Activated naive CD4-positive, alpha-beta T cell treated with anti-CD3 and anti-CD28 coated beads, Interleukin-2, amount 50 U/mL, for 24 hours (primary cell): Measurements from ENCODE around the gene TRIM69.
"Not testable (repeated sequence)": the region's sequence is repeated elsewhere in the genome, so short reads cannot be mapped to it uniquely, and the experiment has no call there.

ENCODE experiments used
- H3K27ac Mint-ChIP-seq: one replicate; pipeline ENCODE4 v1.8.0; 2021; ENCODE audit warnings: mild to moderate bottlenecking, mixed read lengths
- H3K27me3 Mint-ChIP-seq: one replicate; pipeline ENCODE4 v1.8.0; 2021; ENCODE audit warnings: mixed read lengths
- H3K36me3 Mint-ChIP-seq: one replicate; pipeline ENCODE4 v1.8.0; 2021; ENCODE audit warnings: mixed read lengths
- H3K4me1 Mint-ChIP-seq: one replicate; pipeline ENCODE4 v1.8.0; 2021; ENCODE audit warnings: mixed read lengths
- H3K4me3 Mint-ChIP-seq: one replicate; pipeline ENCODE4 v1.8.0; 2021; ENCODE audit warnings: mild to moderate bottlenecking, mixed read lengths
- H3K9me3 Mint-ChIP-seq: one replicate; pipeline ENCODE4 v1.8.0; 2021; ENCODE audit warnings: mixed read lengths

Gene TRIM69, protein sequence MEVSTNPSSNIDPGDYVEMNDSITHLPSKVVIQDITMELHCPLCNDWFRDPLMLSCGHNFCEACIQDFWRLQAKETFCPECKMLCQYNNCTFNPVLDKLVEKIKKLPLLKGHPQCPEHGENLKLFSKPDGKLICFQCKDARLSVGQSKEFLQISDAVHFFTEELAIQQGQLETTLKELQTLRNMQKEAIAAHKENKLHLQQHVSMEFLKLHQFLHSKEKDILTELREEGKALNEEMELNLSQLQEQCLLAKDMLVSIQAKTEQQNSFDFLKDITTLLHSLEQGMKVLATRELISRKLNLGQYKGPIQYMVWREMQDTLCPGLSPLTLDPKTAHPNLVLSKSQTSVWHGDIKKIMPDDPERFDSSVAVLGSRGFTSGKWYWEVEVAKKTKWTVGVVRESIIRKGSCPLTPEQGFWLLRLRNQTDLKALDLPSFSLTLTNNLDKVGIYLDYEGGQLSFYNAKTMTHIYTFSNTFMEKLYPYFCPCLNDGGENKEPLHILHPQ

DNA sequence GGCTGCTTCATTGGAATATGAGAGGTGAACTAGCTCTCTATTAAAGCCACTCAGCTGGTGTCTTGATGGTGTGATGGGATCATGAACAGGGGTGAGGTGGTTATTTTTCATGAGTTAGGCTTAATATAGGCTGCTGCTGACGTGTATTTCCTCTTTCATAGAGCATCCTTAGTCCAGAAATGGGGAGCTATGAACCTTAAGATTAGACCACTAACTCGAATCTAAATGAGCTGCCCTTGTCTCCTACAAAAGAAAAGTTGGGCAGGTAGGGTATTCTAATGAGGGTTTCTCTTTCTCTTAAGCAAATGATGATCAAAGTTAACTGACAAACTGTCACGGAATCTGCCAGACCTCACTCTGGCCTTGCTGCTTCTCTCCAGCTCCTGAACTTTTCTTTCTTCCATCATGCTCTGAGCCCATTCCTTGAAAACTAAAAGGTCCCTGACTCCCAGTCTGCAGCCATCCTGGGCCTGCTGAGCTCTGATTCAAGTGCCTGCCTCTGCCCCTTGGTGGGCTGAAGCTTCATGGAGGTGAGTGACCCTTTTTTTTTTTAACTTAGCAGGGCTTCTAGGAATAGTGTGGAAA, at the start of gene TRIM69:
TRIM69 (plus strand) TSS at position 348 of the 585 bp plus-strand sequence; CDS start at position 525, 177 bp downstream.
- Mint-ChIP-seq H3K4me3 (peak within 1 kb of the TSS; percentile 85), H3K27me3 (no peaks in the 10 kb centered on the region), H3K9me3 (no peaks in the 10 kb centered on the region), H3K4me1 (peaks cover 71% of the 10 kb centered on the region), H3K36me3 (peaks cover 11% of the 10 kb centered on the region), H3K27ac (peak within 1 kb of the TSS; percentile 100)

DNA sequence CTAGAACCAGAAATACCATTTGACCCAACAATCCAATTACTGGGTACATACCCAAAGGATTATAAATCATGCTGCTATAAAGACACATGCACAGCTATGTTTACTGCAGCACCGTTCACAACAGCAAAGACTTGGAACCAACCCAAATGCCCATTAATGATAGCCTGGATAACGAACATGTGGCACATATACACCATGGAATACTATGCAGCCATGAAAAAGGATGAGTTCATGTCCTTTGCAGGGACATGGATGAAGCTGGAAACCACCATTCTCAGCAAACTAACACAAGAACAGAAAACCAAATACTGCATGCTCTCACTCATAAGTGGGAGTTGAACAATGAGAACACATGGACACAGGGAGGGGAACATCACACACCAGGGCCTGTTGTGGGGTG, 47.0 kb upstream of the TRIM69 start:
- Mint-ChIP-seq H3K9me3 (peaks cover 13% of the 10 kb centered on the region), H3K36me3 (peaks cover 22% of the 10 kb centered on the region), H3K27ac (peak overlapping the region; percentile 19), H3K4me1 (peaks cover 56% of the 10 kb centered on the region)
- H3K27me3 Mint-ChIP-seq, H3K4me3 Mint-ChIP-seq: not testable (repeated sequence)

DNA sequence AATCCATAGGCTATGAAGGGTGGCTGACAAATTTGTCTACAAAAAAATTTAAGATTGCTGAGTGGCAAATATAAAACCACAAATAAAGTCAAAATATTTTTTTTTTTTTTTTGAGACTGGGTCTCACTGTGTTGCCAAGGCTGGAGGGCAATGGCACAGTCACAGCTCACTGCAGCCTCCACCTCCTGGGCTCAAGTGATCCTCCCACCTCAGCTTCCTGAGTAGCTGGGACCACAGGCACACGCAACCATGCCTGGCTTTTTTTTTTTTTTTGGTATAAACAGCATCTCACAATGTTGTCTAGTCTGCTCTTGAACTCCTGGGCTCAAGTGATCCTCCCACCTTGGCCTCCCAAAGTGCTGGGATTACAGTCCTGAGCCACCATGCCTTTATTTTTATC, 46.1 kb upstream of the TRIM69 start:
- peaks cover 10% of the 10 kb centered on the region for H3K9me3 Mint-ChIP-seq
- peaks cover 19% of the 10 kb centered on the region for H3K36me3 Mint-ChIP-seq
- H3K4me3 Mint-ChIP-seq, H3K27me3 Mint-ChIP-seq: not testable (repeated sequence)
- H3K4me1 Mint-ChIP-seq, result peaks cover 55% of the 10 kb centered on the region
- peak overlapping the region; percentile 65 for H3K27ac Mint-ChIP-seq

DNA sequence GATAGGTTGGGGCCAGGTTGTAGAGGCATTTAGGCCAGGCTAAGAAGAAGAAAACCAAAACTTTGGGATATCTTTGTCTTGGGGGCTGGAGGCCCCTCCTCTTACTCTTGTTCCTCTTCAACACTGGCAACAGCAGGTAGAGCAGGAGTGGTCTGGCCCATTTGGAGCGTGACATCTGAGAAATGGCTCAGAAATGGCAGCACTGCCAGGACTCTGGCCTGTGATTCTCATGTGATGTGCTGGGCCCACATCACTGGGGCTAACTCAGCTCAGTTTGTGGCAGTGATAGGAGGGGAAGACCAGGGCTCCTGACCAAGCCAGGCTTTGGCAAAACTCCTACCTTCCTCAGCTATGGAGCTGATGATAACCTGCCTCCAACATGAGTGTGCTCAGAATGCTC, 43.7 kb upstream of the TRIM69 start:
- H3K9me3 Mint-ChIP-seq, result no peaks in the 10 kb centered on the region
- no peak overlapping the region for H3K27ac Mint-ChIP-seq
- H3K27me3 Mint-ChIP-seq, result no peaks in the 10 kb centered on the region
- H3K36me3 Mint-ChIP-seq, result peaks cover 7% of the 10 kb centered on the region
- no peak overlapping the region for H3K4me3 Mint-ChIP-seq
- H3K4me1 Mint-ChIP-seq, result peaks cover 53% of the 10 kb centered on the region

DNA sequence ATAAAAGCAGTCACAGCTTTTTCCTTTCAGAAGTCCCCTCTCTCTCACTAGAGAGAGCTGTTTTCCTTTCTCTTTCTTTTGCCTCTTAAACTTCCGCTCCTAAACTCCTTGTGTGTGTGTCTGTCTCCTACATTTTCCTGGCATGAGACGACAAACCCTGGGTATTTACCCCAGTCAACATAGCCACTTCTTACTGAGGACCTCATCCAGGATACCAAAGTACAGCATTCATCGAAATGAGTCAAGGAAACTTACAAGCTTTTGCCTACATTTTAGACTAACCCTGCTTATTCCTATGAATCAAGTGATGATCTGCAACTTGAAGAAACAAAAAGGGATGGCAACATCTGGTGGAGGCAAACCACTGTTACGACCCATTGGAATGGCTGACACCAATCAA, 41.9 kb upstream of the TRIM69 start:
- H3K9me3 Mint-ChIP-seq, result peaks cover 5% of the 10 kb centered on the region
- H3K4me1 Mint-ChIP-seq, result peaks cover 43% of the 10 kb centered on the region
- no peak overlapping the region for H3K4me3 Mint-ChIP-seq
- H3K27ac Mint-ChIP-seq, result no peak overlapping the region
- peaks cover under 1% of the 10 kb centered on the region for H3K36me3 Mint-ChIP-seq
- H3K27me3 Mint-ChIP-seq, result no peaks in the 10 kb centered on the region

DNA sequence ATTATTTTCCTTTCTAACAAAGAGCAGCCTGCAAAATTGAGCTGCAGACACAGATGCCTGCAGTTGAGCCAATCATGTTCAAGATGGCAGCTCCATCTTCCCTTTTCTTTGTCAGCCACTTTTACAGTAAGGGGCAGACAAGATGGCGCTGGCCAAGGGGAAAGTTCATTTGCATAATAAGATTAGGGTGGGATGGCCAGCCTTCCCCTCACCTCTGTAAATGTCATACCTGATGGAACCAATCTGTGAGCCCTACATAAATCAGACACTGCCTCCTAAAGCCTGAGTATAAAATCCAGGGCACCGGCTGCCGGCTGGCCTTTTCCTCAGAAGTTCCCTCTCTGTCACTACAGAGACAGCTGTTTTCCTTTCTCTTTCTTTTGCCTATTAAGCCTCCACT, 41.0 kb upstream of the TRIM69 start:
- H3K27ac Mint-ChIP-seq, result no peak overlapping the region
- H3K4me1 Mint-ChIP-seq, result peaks cover 42% of the 10 kb centered on the region
- H3K36me3 Mint-ChIP-seq, result peaks cover 6% of the 10 kb centered on the region
- H3K9me3 Mint-ChIP-seq, result peaks cover 10% of the 10 kb centered on the region
- H3K4me3 Mint-ChIP-seq, result no peak overlapping the region
- H3K27me3 Mint-ChIP-seq, result no peaks in the 10 kb centered on the region

DNA sequence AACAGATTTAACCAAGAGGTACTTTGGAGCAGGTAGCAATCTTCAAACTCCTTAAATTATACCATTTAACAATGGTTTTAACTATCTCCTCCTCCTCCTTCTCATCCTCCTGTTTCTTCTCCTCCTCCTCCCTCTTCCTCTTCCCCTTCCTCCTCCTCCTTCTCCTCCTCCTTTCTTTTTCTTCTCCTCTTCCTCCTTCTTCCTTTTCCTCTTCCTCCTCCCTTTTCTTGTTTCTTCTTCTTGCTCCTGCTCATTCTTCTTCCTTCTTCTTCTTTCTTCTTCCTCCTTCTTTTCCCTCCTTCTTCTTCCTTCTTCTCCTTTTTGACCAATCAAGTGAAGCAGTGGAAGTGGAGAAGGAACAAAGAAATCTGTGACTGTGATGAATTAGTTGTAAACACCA, 39.3 kb upstream of the TRIM69 start:
- no peak overlapping the region for H3K4me3 Mint-ChIP-seq
- no peaks in the 10 kb centered on the region for H3K27me3 Mint-ChIP-seq
- H3K9me3 Mint-ChIP-seq, result peaks cover 12% of the 10 kb centered on the region
- peaks cover 9% of the 10 kb centered on the region for H3K36me3 Mint-ChIP-seq
- H3K4me1 Mint-ChIP-seq, result peaks cover 44% of the 10 kb centered on the region
- H3K27ac Mint-ChIP-seq, result peak overlapping the region; percentile 13

DNA sequence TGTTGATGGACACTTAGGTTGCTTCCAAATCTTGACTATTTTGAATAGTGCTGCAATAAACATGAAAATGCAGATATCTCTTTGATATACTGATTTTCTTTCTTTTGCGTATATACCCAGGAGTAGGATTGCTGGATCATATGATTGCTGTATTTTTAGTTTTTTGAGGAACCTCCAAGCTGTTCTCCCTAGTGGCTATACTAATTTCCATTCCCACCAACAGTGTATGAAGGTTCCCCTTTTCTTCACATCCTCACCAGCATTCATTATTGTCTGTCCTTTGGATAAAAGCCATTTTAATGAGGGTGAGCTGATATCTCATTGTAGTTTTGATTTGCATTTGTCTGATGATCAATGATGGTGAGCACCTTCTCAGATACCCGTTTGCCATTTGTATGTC, 37.7 kb upstream of the TRIM69 start:
- peaks cover 12% of the 10 kb centered on the region for H3K36me3 Mint-ChIP-seq
- no peak overlapping the region for H3K4me3 Mint-ChIP-seq
- H3K4me1 Mint-ChIP-seq, result peaks cover 46% of the 10 kb centered on the region
- H3K9me3 Mint-ChIP-seq, result peaks cover 23% of the 10 kb centered on the region
- no peaks in the 10 kb centered on the region for H3K27me3 Mint-ChIP-seq
- H3K27ac Mint-ChIP-seq, result no peak overlapping the region

DNA sequence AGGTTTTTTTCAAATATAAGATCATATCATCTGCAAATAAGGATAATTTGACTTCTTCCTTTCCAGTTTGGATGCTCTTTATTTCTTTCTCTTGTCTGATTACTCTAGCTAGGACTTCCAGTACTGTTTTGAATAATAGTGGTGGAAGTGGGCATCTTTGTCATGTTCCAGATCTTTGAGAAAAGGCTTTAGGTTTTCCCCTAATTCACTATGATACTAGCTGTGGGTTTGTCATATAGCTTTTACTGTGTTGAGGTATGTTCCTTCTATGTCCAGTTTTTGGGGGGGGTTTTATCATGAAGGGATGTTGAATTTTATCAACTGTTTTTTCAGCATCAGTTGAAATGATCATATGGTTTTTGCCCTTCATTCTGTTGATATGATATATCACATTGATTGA, 35.7 kb upstream of the TRIM69 start:
- H3K4me1 Mint-ChIP-seq, result peaks cover 37% of the 10 kb centered on the region
- peak overlapping the region; percentile 10 for H3K27ac Mint-ChIP-seq
- peaks cover 25% of the 10 kb centered on the region for H3K9me3 Mint-ChIP-seq
- peaks cover 22% of the 10 kb centered on the region for H3K36me3 Mint-ChIP-seq
- not testable (repeated sequence) for H3K4me3 Mint-ChIP-seq, H3K27me3 Mint-ChIP-seq

DNA sequence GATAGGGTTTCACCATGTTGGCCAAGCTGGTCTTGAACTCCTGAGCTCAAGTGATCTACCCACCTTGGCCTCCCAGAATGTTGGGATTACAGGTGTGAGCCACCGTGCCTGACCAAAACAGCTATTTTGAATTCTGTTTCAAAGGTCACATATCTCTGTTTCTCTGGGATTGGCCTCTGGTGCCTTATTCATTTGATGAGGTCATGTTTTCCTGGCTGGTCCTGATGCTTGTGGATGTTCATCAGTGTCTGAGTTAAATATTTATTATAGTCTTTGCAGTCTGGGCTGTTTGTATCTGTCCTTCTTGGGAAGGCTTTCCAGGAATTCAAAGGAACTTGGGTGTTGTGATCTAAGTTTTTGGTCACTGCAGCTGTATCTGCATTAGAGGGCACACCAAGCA, 30.3 kb upstream of the TRIM69 start:
- H3K4me3 Mint-ChIP-seq, result no peak overlapping the region
- peaks cover 47% of the 10 kb centered on the region for H3K4me1 Mint-ChIP-seq
- peaks cover 25% of the 10 kb centered on the region for H3K36me3 Mint-ChIP-seq
- H3K9me3 Mint-ChIP-seq, result peaks cover 15% of the 10 kb centered on the region
- H3K27ac Mint-ChIP-seq, result no peak overlapping the region
- no peaks in the 10 kb centered on the region for H3K27me3 Mint-ChIP-seq

DNA sequence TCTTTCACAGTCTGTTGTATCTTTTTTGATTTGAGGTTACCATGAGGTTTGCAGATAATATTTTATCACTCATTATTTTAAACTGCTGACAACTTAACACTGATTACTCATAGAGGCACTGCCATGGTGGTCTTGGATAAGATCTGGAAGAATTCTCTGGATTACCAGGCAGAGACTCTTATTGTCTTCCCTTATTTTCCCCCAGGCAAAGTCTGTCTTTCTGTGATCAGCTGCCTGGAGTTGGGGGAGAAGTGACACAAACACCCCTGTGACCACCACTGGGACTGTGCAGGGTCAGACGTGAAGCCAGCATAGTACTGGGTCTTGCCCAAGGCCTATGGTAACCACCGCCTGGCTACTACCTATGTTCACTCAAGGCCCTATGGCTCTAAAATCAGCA, 29.9 kb upstream of the TRIM69 start:
- H3K36me3 Mint-ChIP-seq, result peaks cover 27% of the 10 kb centered on the region
- no peak overlapping the region for H3K4me3 Mint-ChIP-seq
- peaks cover 46% of the 10 kb centered on the region for H3K4me1 Mint-ChIP-seq
- H3K9me3 Mint-ChIP-seq, result peaks cover 15% of the 10 kb centered on the region
- H3K27ac Mint-ChIP-seq, result no peak overlapping the region
- no peaks in the 10 kb centered on the region for H3K27me3 Mint-ChIP-seq

DNA sequence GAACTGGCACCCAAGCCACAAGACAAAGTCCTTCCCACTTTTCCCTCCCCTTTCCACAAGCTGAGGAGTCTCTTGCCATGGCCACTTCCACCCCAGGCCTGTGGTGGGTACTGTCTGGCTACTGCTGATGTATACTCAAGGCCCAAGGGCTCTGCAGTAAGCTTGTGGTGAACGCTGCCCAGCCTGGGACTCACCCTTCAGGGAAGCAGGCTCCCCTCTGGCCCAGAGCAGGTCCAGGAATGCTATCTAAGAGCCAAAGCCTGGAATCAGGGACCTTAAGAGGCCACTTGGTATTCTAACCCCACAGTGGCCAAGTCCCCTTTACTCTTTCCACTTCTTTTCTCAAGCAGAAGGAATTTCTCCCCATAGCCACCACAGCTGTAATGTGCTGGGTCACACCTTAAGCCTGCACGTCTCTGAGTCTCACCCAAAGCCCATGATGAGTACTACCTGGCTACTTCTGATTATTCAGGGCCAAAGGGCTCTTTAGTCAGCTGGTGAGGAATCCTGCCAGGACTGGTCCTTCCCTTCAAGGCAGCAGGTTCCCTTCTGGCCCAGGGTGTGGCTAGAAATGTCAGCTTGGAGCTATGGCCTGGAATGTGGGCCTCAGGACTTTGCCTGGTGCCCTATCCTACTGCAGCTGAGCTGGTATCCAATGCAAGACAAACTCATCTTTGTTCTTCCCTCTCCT, 29.2 kb upstream of the TRIM69 start:
- H3K36me3 Mint-ChIP-seq, result peaks cover 31% of the 10 kb centered on the region
- H3K4me1 Mint-ChIP-seq, result peaks cover 44% of the 10 kb centered on the region
- no peak overlapping the region for H3K27ac Mint-ChIP-seq
- H3K27me3 Mint-ChIP-seq, result no peaks in the 10 kb centered on the region
- peaks cover 12% of the 10 kb centered on the region for H3K9me3 Mint-ChIP-seq
- H3K4me3 Mint-ChIP-seq, result no peak overlapping the region

DNA sequence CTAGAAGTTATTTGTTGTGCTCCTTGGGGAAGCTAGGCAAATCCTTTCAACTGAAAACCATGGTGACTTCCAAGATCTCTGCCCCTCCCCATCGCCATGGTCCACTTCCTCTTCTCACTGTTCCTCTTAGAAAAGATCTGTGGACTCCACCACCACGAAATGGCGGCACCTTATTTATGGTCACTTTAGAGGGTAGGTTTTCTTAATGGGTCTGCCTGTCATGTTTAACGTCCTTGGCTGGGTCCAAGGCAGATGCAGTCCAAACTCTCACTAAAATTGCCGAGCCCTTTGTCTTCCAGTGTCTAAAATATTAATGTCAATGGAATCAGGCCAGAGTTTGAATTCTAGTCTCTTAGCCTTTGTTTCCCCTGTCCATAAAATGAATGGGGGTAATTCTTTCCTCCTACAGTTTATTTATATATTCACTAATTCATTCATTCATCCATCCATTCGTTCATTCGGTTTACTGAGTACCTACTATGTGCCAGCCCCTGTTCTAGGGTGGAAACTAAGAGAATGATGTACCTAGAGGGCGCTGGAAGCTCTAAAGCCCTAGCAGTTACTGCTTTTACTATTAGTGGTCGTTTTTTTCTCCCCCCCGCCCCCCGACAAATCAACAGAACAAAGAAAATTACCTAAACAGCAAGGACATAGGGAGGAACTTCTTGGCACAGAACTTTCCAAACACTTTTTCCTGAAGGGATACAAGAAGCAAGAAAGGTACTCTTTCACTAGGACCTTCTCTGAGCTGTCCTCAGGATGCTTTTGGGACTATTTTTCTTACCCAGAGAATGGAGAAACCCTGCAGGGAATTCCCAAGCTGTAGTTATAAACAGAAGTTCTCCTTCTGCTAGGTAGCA, 25.9 kb upstream of the TRIM69 start:
- no peaks in the 10 kb centered on the region for H3K9me3 Mint-ChIP-seq
- peak overlapping the region; percentile 98 for H3K4me3 Mint-ChIP-seq
- peak overlapping the region; percentile 100 for H3K27ac Mint-ChIP-seq
- H3K27me3 Mint-ChIP-seq, result no peaks in the 10 kb centered on the region
- H3K36me3 Mint-ChIP-seq, result peaks cover 46% of the 10 kb centered on the region
- H3K4me1 Mint-ChIP-seq, result peaks cover 45% of the 10 kb centered on the region

DNA sequence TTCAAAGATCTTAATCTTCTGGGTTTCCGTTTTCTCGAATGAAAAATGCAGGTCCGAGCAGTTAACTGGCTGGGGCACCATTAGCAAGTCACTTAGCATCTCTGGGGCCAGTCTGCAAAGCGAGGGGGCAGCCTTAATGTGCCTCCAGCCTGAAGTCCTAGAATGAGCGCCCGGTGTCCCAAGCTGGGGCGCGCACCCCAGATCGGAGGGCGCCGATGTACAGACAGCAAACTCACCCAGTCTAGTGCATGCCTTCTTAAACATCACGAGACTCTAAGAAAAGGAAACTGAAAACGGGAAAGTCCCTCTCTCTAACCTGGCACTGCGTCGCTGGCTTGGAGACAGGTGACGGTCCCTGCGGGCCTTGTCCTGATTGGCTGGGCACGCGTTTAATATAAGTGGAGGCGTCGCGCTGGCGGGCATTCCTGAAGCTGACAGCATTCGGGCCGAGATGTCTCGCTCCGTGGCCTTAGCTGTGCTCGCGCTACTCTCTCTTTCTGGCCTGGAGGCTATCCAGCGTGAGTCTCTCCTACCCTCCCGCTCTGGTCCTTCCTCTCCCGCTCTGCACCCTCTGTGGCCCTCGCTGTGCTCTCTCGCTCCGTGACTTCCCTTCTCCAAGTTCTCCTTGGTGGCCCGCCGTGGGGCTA, 25.1 kb upstream of the TRIM69 start, which contains the start of the genes B2M and PATL2:
B2M (plus strand) TSS at position 422 of the 647 bp plus-strand sequence; CDS start at position 452, 30 bp downstream.
PATL2 (minus strand) TSS at position 228 of the 647 bp plus-strand sequence. CDS start 34,833 bp downstream, outside the sequence.
- Mint-ChIP-seq H3K27me3 (no peaks in the 10 kb centered on the region), H3K4me1 (peaks cover 48% of the 10 kb centered on the region), H3K36me3 (peaks cover 51% of the 10 kb centered on the region), H3K9me3 (no peaks in the 10 kb centered on the region), H3K27ac (peak within 1 kb of the TSS; percentile 100), H3K4me3 (peak within 1 kb of the TSS; percentile 98)
